ENCODE measurements around the gene RDX.

Gene RDX

GRCh38 chr11:110336054-110336453 lies 39.6 kb upstream of the RDX start:
- TF ChIP-seq EZH2 (IDR thresholded peaks at IDR 0.05; ENCODE audit: borderline replicate concordance, low read depth, low read length, severe bottlenecking), result no peak
- no peak for TF ChIP-seq CTCF (IDR thresholded peaks at IDR 0.05; ENCODE audit: borderline replicate concordance, extremely low read depth, low read length, poor library complexity, severe bottlenecking)
- no peak overlapping the region for H2AFZ ChIP-seq (ENCODE audit: low read depth, low read length)

GRCh38 chr11:110335358-110335757 lies 38.9 kb upstream of the RDX start:
- H3K4me3 ChIP-seq (ENCODE audit: low read depth in 1 of 2, low read length in 2 of 2), result no peak overlapping the region
- no peaks in the 10 kb centered on the region for H3K9me3 ChIP-seq (ENCODE audit: insufficient read depth, low read length, severe bottlenecking)
- H4K20me1 ChIP-seq (ENCODE audit: insufficient read depth, low read length), result no peaks in the 10 kb centered on the region
- TF ChIP-seq EZH2 (IDR thresholded peaks at IDR 0.05; ENCODE audit: borderline replicate concordance, low read depth, low read length, severe bottlenecking), result no peak
- TF ChIP-seq CTCF (IDR thresholded peaks at IDR 0.05; ENCODE audit: borderline replicate concordance, extremely low read depth, low read length, poor library complexity, severe bottlenecking), result no peak
- no peak for DNase-seq
- no peak overlapping the region for H2AFZ ChIP-seq (ENCODE audit: low read depth, low read length)
- H3K36me3 ChIP-seq (ENCODE audit: insufficient read depth, low read length), result no peaks in the 10 kb centered on the region
- no peak overlapping the region for H3K9ac ChIP-seq (ENCODE audit: low read depth, low read length)
- no peak for ATAC-seq (ENCODE audit: insufficient read depth, low read depth)
- no peak overlapping the region for H3K4me2 ChIP-seq (ENCODE audit: insufficient read depth, low read length)
- H3K79me2 ChIP-seq (ENCODE audit: insufficient read depth, low read length), result no peaks in the 10 kb centered on the region
- no peak overlapping the region for H3K27ac ChIP-seq (ENCODE audit: low read length)
- no peaks in the 10 kb centered on the region for H3K4me1 ChIP-seq (ENCODE audit: insufficient read depth, low read length)
- H3K27me3 ChIP-seq (ENCODE audit: insufficient read depth, low read length, poor library complexity), result no peaks in the 10 kb centered on the region

More at GRCh38 chr11:110336054-110336453, 39.6 kb upstream of the RDX start:
- DNase-seq (no peak), ATAC-seq (ENCODE audit: insufficient read depth, low read depth) (no peak)
- no peak overlapping the region for H3K9ac ChIP-seq (ENCODE audit: low read depth, low read length)
- H3K4me1 ChIP-seq (ENCODE audit: insufficient read depth, low read length), result no peaks in the 10 kb centered on the region
- H3K27ac ChIP-seq (ENCODE audit: low read length), result no peak overlapping the region
- no peaks in the 10 kb centered on the region for H3K36me3 ChIP-seq (ENCODE audit: insufficient read depth, low read length)
- no peaks in the 10 kb centered on the region for H3K9me3 ChIP-seq (ENCODE audit: insufficient read depth, low read length, severe bottlenecking)
- H3K4me2 ChIP-seq (ENCODE audit: insufficient read depth, low read length), result no peak overlapping the region
- no peaks in the 10 kb centered on the region for H3K27me3 ChIP-seq (ENCODE audit: insufficient read depth, low read length, poor library complexity)
- H3K4me3 ChIP-seq (ENCODE audit: low read depth in 1 of 2, low read length in 2 of 2), result no peak overlapping the region
- H4K20me1 ChIP-seq (ENCODE audit: insufficient read depth, low read length), result no peaks in the 10 kb centered on the region
- no peaks in the 10 kb centered on the region for H3K79me2 ChIP-seq (ENCODE audit: insufficient read depth, low read length)

- Histone ChIP-seq H3K79me2 (ENCODE audit: insufficient read depth, low read length) (no peaks in the 10 kb centered on the region), H3K9ac (ENCODE audit: low read depth, low read length) (no peak overlapping the region), H3K36me3 (ENCODE audit: insufficient read depth, low read length) (no peaks in the 10 kb centered on the region), H3K4me1 (ENCODE audit: insufficient read depth, low read length) (0 out of 2 replicates have a peak, but pooled peaks cover 2% of the 10 kb centered on the region), H3K4me3 (ENCODE audit: low read depth in 1 of 2, low read length in 2 of 2) (no peak overlapping the region), H3K27me3 (ENCODE audit: insufficient read depth, low read length, poor library complexity) (no peaks in the 10 kb centered on the region), H3K27ac (ENCODE audit: low read length) (no peak overlapping the region), H3K9me3 (ENCODE audit: insufficient read depth, low read length, severe bottlenecking) (no peaks in the 10 kb centered on the region), H4K20me1 (ENCODE audit: insufficient read depth, low read length) (no peaks in the 10 kb centered on the region), H2AFZ (ENCODE audit: low read depth, low read length) (no peak overlapping the region), H3K4me2 (ENCODE audit: insufficient read depth, low read length) (no peak overlapping the region)
- no peak for DNase-seq
- no peak for ATAC-seq (ENCODE audit: insufficient read depth, low read depth)
- TF ChIP-seq EZH2 (IDR thresholded peaks at IDR 0.05; ENCODE audit: borderline replicate concordance, low read depth, low read length, severe bottlenecking) (no peak), CTCF (IDR thresholded peaks at IDR 0.05; ENCODE audit: borderline replicate concordance, extremely low read depth, low read length, poor library complexity, severe bottlenecking) (no peak)
Measured at GRCh38 chr11:110331626-110332025, 35.2 kb upstream of the RDX start.

- H3K9ac ChIP-seq (ENCODE audit: low read depth, low read length), result no peak overlapping the region
- no peak overlapping the region for H2AFZ ChIP-seq (ENCODE audit: low read depth, low read length)
- 0 out of 2 replicates have a peak, but pooled peaks cover 2% of the 10 kb centered on the region for H3K4me1 ChIP-seq (ENCODE audit: insufficient read depth, low read length)
- no peak overlapping the region for H3K4me2 ChIP-seq (ENCODE audit: insufficient read depth, low read length)
- no peak for DNase-seq
- TF ChIP-seq CTCF (IDR thresholded peaks at IDR 0.05; ENCODE audit: borderline replicate concordance, extremely low read depth, low read length, poor library complexity, severe bottlenecking), result no peak
- ATAC-seq (ENCODE audit: insufficient read depth, low read depth), result no peak
- no peak overlapping the region for H3K27ac ChIP-seq (ENCODE audit: low read length)
- no peaks in the 10 kb centered on the region for H3K27me3 ChIP-seq (ENCODE audit: insufficient read depth, low read length, poor library complexity)
- no peaks in the 10 kb centered on the region for H4K20me1 ChIP-seq (ENCODE audit: insufficient read depth, low read length)
- no peaks in the 10 kb centered on the region for H3K79me2 ChIP-seq (ENCODE audit: insufficient read depth, low read length)
- no peak overlapping the region for H3K4me3 ChIP-seq (ENCODE audit: low read depth in 1 of 2, low read length in 2 of 2)
- H3K36me3 ChIP-seq (ENCODE audit: insufficient read depth, low read length), result no peaks in the 10 kb centered on the region
- no peaks in the 10 kb centered on the region for H3K9me3 ChIP-seq (ENCODE audit: insufficient read depth, low read length, severe bottlenecking)
Measured at GRCh38 chr11:110329445-110329844, 33.0 kb upstream of the RDX start.

Measured in DND-41 (cell line).